NB4 (cell line): ENCODE measurements around the gene UPB1.

ENCODE experiments used
- CTCF ChIP-seq: IDR thresholded peaks from one replicate; pipeline ENCODE4 v1.5.1; 2012; ENCODE audit warnings: low read depth, low read length
- MAX ChIP-seq: IDR thresholded peaks from 2 replicates; pipeline ENCODE4 v1.6.1; 2011; ENCODE audit warnings: low read depth, low read length
- MYC ChIP-seq: IDR thresholded peaks from 2 replicates; pipeline ENCODE4 v1.6.1; 2011; ENCODE audit warnings: low read depth, low read length
- POLR2A ChIP-seq: IDR thresholded peaks from 2 replicates; pipeline ENCODE4 v1.6.1; 2011; ENCODE audit warnings: mild to moderate bottlenecking; ENCODE audit not compliant: insufficient read length; ENCODE audit errors: extremely low read depth

GRCh38 chr22:24517446-24517845, 22.3 kb downstream of the UPB1 start:
- no peak for TF ChIP-seq CTCF
- TF ChIP-seq POLR2A, result no peak
- TF ChIP-seq MAX, result no peak
- no peak for TF ChIP-seq MYC
